GM23338 (cell line): ENCODE data around the gene METTL24. TPM values are rescaled to one million over a fixed set of nuclear protein-coding genes. Genes with fewer than 3 reads are reported as not detected.

Experiments
- ATAC-seq: fragments of 200-7000 bp; cut with Tn5 transposase; 3 replicates; pipeline ENCODE4 v1.9.1; 2020
- DNase-seq: peaks from one replicate; pipeline ENCODE4 v3.0.0-alpha.2; 2015; ENCODE audit warnings: low spot score
- H2AFZ ChIP-seq: fragments of 200-600 bp; sonication (generic); 2 replicates; pipeline ENCODE4 v1.8.0; 2016; ENCODE audit warnings: antibody characterized with exemption, mild to moderate bottlenecking, moderate library complexity
- H3F3A ChIP-seq: fragments of 200-600 bp; sonication (generic); replicated peaks from 2 replicates; pipeline ENCODE4 v1.8.0; 2017; ENCODE audit warnings: antibody characterized with exemption, mixed run types, low read depth
- H3K27ac ChIP-seq: fragments of 200-600 bp; sonication (generic); 2 replicates; pipeline ENCODE4 v1.6.1; 2016; ENCODE audit warnings: low read depth
- H3K27me3 ChIP-seq: fragments of 200-600 bp; sonication (generic); 2 replicates; pipeline ENCODE4 v1.8.0; 2016; ENCODE audit warnings: mild to moderate bottlenecking, mixed run types, moderate library complexity; ENCODE audit not compliant: insufficient read depth
- H3K36me3 ChIP-seq: fragments of 200-600 bp; sonication (generic); 2 replicates; pipeline ENCODE4 v1.8.0; 2016; ENCODE audit warnings: mild to moderate bottlenecking; ENCODE audit not compliant: insufficient read depth
- H3K4me1 ChIP-seq: fragments of 200-600 bp; sonication (generic); 2 replicates; pipeline ENCODE4 v1.8.0; 2016; ENCODE audit warnings: mild to moderate bottlenecking, moderate library complexity; ENCODE audit not compliant: insufficient read depth
- H3K4me2 ChIP-seq: fragments of 200-600 bp; sonication (generic); 2 replicates; pipeline ENCODE4 v1.7.1; 2017; ENCODE audit warnings: mixed run types
- H3K4me3 ChIP-seq: fragments of 200-600 bp; sonication (generic); 2 replicates; pipeline ENCODE4 v1.6.1; 2016; ENCODE audit warnings: mixed run types
- H3K79me2 ChIP-seq: fragments of 200-600 bp; sonication (generic); replicated peaks from 2 replicates; pipeline ENCODE4 v1.8.0; 2017; ENCODE audit warnings: mild to moderate bottlenecking; ENCODE audit not compliant: insufficient read depth
- H3K9me2 ChIP-seq: fragments of 200-600 bp; sonication (generic); 2 replicates; pipeline ENCODE4 v1.8.0; 2017; ENCODE audit not compliant: insufficient read depth
- H4K20me1 ChIP-seq: fragments of 200-600 bp; sonication (generic); replicated peaks from 2 replicates; pipeline ENCODE4 v1.8.0; 2017; ENCODE audit warnings: mild to moderate bottlenecking; ENCODE audit not compliant: insufficient read depth
- H3K27ac Mint-ChIP-seq: 2 replicates; pipeline ENCODE4 v1.8.0; 2020; ENCODE audit warnings: inconsistent platforms, mild to moderate bottlenecking, moderate library complexity, mixed read lengths
- H3K27me3 Mint-ChIP-seq: 3 replicates; pipeline ENCODE4 v1.8.0; 2022; ENCODE audit warnings: low read depth, mild to moderate bottlenecking, moderate library complexity, mixed read lengths, inconsistent platforms; ENCODE audit not compliant: insufficient read depth, poor library complexity
- H3K36me3 Mint-ChIP-seq: 3 replicates; pipeline ENCODE4 v1.8.0; 2021; ENCODE audit warnings: low read depth, mild to moderate bottlenecking, inconsistent platforms, moderate library complexity, mixed read lengths
- H3K4me1 Mint-ChIP-seq: 3 replicates; pipeline ENCODE4 v1.8.0; 2020; ENCODE audit warnings: mild to moderate bottlenecking, inconsistent platforms, mixed read lengths
- H3K4me3 Mint-ChIP-seq: 3 replicates; pipeline ENCODE4 v1.8.0; 2021; ENCODE audit warnings: moderate library complexity, mild to moderate bottlenecking, inconsistent platforms, mixed read lengths
- H3K9me3 Mint-ChIP-seq: 3 replicates; pipeline ENCODE4 v1.8.0; 2020; ENCODE audit warnings: moderate library complexity, mild to moderate bottlenecking, inconsistent platforms, mixed read lengths
- CREB1 ChIP-seq: fragments of 250-450 bp; sonication (Bioruptor Pico); IDR thresholded peaks from 2 replicates; pipeline ENCODE4 v1.5.0; 2020; ENCODE audit warnings: low read depth, mild to moderate bottlenecking, moderate library complexity
- ETS1 ChIP-seq: IDR thresholded peaks from 2 replicates; pipeline ENCODE4 v1.6.1; 2016; ENCODE audit warnings: antibody characterized with exemption
- EZH2 ChIP-seq: fragments of 200-600 bp; sonication (generic); IDR thresholded peaks from one replicate; pipeline ENCODE4 v1.8.0; 2017; ENCODE audit warnings: antibody characterized with exemption, mild to moderate bottlenecking, low read depth; ENCODE audit not compliant: unreplicated experiment
- EZH2phosphoT487 ChIP-seq: fragments of 200-600 bp; sonication (generic); IDR thresholded peaks from one replicate; pipeline ENCODE4 v1.8.1; 2018; ENCODE audit warnings: antibody characterized with exemption; ENCODE audit not compliant: unreplicated experiment
- JUNB ChIP-seq: IDR thresholded peaks from one replicate; pipeline ENCODE4 v1.6.1; 2016; ENCODE audit warnings: antibody characterized with exemption; ENCODE audit not compliant: unreplicated experiment
- NANOG ChIP-seq: IDR thresholded peaks from 2 replicates; pipeline ENCODE4 v1.6.1; 2016; ENCODE audit warnings: antibody characterized with exemption, borderline replicate concordance
- POLR2AphosphoS5 ChIP-seq: IDR thresholded peaks from 2 replicates; pipeline ENCODE4 v1.6.1; 2016; ENCODE audit warnings: antibody characterized with exemption, low read depth
- REST ChIP-seq: IDR thresholded peaks from one replicate; pipeline ENCODE4 v1.6.1; 2018; ENCODE audit warnings: antibody characterized with exemption; ENCODE audit not compliant: unreplicated experiment
- STAT1 ChIP-seq: IDR thresholded peaks from one replicate; pipeline ENCODE4 v1.6.1; 2016; ENCODE audit warnings: antibody characterized with exemption; ENCODE audit not compliant: unreplicated experiment
- ZNF114 ChIP-seq: fragments of 250-450 bp; sonication (Bioruptor Pico); IDR thresholded peaks from 2 replicates; pipeline ENCODE4 v1.5.0; 2020; ENCODE audit warnings: mild to moderate bottlenecking, moderate library complexity
- ZNF331 ChIP-seq: fragments of 250-450 bp; sonication (Bioruptor Pico); IDR thresholded peaks from 2 replicates; pipeline ENCODE4 v1.5.0; 2020; ENCODE audit warnings: low read depth, mild to moderate bottlenecking, moderate library complexity
- ZNF462 ChIP-seq: fragments of 250-450 bp; sonication (Bioruptor Pico); IDR thresholded peaks from 2 replicates; pipeline ENCODE4 v1.5.0; 2020; ENCODE audit warnings: mild to moderate bottlenecking, moderate library complexity
- polyA plus RNA-seq: library from polyadenylated mRNA; unstranded; fragments of >200 nt; fragmentation: Nextera tagmentation; extraction: Ambion mirVana; gene quantifications from 2 replicates; pipeline ENCODE4 v1.2.1, GENCODE V29; 2016
- total RNA-seq: library from RNA; depleted of rRNA; stranded (reverse); fragments of >200 nt; shearing (Covaris generic); gene quantifications from 2 replicates; pipeline ENCODE4 v1.2.3, GENCODE V29; 2014
- TF ChIP-seq, protein P1 (sequence below), 2 experiments: fragments of 200-600 bp in 1 of 2; sonication (generic) in 1 of 2; conservative IDR thresholded peaks; 2 replicates each; pipeline versions ENCODE4 v1.5.1 to v1.6.1; 2016 to 2017; ENCODE audit warnings: antibody characterized with exemption in 2 of 2, low read depth in 2 of 2, mild to moderate bottlenecking in 2 of 2, moderate library complexity in 1 of 2

The METTL24 gene
- total and polyA plus RNA-seq, 2 experiments from 2014 or later = 0.35 TPM; not detected in 1

DNA sequence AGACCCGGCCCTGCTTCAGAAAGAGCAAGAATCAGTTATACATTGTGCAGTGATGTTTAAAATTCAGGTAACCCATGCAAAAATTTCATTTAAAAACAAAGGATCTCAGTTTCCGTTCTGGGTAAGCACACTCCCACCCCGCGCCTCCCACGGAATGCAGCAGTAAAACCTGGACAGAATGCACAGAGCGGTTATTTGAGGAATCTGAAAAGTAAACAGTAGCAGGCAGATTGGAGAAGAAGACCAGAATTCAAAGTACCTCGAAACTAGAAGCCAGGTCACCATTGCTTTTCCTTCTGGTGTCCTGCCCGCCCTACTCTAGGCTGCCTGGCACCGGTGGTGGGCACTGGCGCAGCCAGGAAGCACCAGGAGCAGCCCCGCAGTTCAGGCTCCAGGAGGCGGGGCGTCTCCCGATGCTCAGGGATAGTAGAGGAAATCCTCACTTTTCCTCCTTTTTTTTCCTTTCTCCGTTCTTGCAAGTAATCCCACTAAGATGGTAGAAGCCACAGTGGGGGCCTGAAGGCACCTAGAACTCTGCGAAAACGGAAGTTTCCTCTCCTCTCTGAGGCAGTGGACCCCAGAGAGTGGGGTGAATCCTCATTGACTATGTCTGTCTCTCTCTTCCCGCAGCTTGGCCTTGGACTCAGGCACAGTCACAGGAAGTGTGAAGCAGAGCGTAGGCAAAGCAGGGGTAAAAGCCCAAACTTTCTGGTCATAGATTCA lies 28.3 kb downstream of the METTL24 start:
- Histone ChIP-seq H3K4me2 (no peak overlapping the region), H3K79me2 (no peaks in the 10 kb centered on the region), H3K4me1 (peaks cover 25% of the 10 kb centered on the region), H3F3A (no peaks in the 10 kb centered on the region), H4K20me1 (no peaks in the 10 kb centered on the region), H3K4me3 (no peak overlapping the region), H3K27ac (no peak overlapping the region), H3K27me3 (no peaks in the 10 kb centered on the region), H3K36me3 (no peaks in the 10 kb centered on the region), H2AFZ (peak overlapping the region; percentile 90), H3K9me2 (no peaks in the 10 kb centered on the region)
- DNase-seq = no peak
- H3K9me3 Mint-ChIP-seq = no peaks in the 10 kb centered on the region
- H3K27me3 Mint-ChIP-seq = peaks cover 8% of the 10 kb centered on the region
- H3K4me1 Mint-ChIP-seq = peaks cover 41% of the 10 kb centered on the region
- H3K4me3 Mint-ChIP-seq = no peak overlapping the region
- no peaks in the 10 kb centered on the region for H3K36me3 Mint-ChIP-seq
- TF ChIP-seq ZNF114 (CRISPR knock-in tag) (no peak), EZH2 (no peak), ETS1 (no peak), REST (no peak), STAT1 (no peak), ZNF331 (CRISPR knock-in tag) (no peak), NANOG (no peak), POLR2AphosphoS5 (no peak), ZNF462 (no peak), JUNB (no peak), EZH2phosphoT487 (no peak), CREB1 (CRISPR knock-in tag) (no peak)
- TF ChIP-seq, protein P1, sequence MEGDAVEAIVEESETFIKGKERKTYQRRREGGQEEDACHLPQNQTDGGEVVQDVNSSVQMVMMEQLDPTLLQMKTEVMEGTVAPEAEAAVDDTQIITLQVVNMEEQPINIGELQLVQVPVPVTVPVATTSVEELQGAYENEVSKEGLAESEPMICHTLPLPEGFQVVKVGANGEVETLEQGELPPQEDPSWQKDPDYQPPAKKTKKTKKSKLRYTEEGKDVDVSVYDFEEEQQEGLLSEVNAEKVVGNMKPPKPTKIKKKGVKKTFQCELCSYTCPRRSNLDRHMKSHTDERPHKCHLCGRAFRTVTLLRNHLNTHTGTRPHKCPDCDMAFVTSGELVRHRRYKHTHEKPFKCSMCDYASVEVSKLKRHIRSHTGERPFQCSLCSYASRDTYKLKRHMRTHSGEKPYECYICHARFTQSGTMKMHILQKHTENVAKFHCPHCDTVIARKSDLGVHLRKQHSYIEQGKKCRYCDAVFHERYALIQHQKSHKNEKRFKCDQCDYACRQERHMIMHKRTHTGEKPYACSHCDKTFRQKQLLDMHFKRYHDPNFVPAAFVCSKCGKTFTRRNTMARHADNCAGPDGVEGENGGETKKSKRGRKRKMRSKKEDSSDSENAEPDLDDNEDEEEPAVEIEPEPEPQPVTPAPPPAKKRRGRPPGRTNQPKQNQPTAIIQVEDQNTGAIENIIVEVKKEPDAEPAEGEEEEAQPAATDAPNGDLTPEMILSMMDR (conservative IDR thresholded peaks at IDR 0.05; ENCODE audit: low read depth in 2 of 2) = no peak
- peak; percentile 57 for ATAC-seq
- peak overlapping the region; percentile 58; the same call in 1 of the 2 replicates for H3K27ac Mint-ChIP-seq
